GM18505 (cell line): Measurements from ENCODE around the gene FBXW4.
"Not testable (repeated sequence)": the region's sequence is repeated elsewhere in the genome, so short reads cannot be mapped to it uniquely, and the experiment has no call there.

ENCODE experiments used
- ATAC-seq: cut with Tn5 transposase; IDR thresholded peaks from one replicate; pipeline ENCODE4 v1.9.1; 2021; ENCODE audit not compliant: unreplicated experiment
- POLR2A ChIP-seq: IDR thresholded peaks from 4 replicates; pipeline ENCODE4 v1.6.1; 2011; ENCODE audit warnings: borderline replicate concordance; ENCODE audit not compliant: insufficient read depth, insufficient read length; ENCODE audit errors: extremely low read depth

FBXW4 gene

GRCh38 chr10:101614663-101615524, 80.1 kb downstream of the FBXW4 start:
- no peak for ATAC-seq
- no peak for TF ChIP-seq POLR2A

GRCh38 chr10:101613646-101614045, 81.3 kb downstream of the FBXW4 start:
- no peak for ATAC-seq
- TF ChIP-seq POLR2A = no peak

DNA sequence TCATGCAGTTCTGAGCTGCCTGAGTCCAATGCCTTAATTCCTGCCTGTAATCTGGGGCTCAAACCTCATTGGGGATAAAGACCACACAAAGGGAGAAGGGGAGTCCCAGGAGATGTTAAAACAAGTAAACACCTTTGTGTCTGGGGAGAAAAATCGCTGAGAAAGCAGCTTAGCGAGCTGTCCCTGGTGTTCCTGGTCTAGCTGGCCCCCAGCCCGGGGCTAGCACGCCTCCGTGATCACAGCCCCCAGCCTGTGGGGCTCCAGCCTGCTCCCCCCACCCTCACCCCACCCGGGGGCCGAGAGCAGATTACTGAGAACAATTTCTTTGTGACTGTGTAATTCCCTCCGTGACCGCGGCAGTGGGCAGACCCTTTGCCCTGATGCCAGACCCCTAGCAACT, 82.1 kb downstream of the FBXW4 start:
- no peak for TF ChIP-seq POLR2A
- ATAC-seq = no peak

GRCh38 chr10:101612086-101612485, 82.9 kb downstream of the FBXW4 start:
- no peak for TF ChIP-seq POLR2A
- no peak for ATAC-seq

DNA sequence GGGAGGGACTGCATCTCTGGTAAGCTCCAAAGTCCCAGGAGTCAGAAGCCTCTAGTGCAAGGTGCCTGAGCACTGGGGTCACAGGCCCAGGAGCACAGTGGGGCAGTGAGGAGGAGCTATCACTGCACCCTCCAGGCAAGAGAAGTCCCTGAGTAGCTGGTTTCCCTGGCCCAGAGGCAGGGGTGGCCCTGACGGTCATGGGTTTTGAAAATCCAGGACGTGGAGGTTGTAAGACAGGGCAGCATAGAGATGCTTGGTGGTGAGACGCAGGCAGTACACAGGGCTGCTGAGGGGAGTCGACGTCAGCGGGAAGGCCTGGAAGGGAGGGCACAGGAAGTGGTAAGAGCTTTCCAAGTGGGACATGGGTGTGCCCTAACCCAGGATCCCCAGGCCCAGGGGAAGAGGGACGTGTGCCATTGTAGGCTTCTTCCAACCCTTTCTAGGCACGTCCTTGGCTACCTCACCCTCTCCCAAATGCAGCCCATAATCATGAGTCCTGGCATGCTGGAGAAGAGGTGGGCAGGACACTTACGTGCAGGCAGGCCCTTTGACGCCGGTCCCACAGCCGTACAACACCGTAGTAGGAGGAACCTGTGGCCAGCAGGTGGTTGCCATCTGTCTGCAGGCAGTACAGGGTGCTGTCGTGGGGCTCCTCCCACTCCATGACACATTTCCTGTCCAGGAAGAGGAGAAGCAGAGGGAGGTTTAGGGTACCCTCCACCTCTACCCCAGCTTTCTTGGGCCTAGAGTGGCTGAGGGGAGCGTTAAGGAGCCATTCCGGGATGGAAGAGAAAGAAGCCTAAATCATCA, 83.7 kb downstream of the FBXW4 start:
- no peak for ATAC-seq

GRCh38 chr10:101609481-101609880, 85.5 kb downstream of the FBXW4 start:
- ATAC-seq = no peak
- TF ChIP-seq POLR2A = no peak

More for the DNA sequence above, 83.7 kb downstream of the FBXW4 start:
- no peak for TF ChIP-seq POLR2A

DNA sequence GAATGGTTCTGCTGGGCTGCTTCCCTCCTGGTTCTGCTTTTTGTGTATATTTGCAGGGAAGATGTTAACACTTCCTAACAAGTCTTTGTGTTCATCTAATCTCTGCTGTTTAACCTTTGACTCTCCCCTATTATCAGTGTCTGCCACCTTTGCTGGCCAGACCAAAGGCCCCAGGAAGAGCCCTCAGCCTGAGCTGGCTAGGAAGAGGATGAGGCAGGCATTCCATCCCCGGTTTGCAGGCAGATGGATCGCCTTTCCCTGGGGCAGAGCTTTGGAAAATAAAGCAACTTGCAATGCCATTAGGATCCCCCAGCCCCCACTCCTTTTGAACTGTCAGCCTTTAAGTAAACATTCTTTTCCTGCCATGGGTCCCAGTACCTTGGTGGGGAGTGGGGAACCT, 87.8 kb downstream of the FBXW4 start:
- no peak for TF ChIP-seq POLR2A
- ATAC-seq = no peak

- ATAC-seq = no peak
- TF ChIP-seq POLR2A = peak; percentile 36
Observed at GRCh38 chr10:101602761-101603398, 92.1 kb downstream of the FBXW4 start.

GRCh38 chr10:101601541-101601940, 93.4 kb downstream of the FBXW4 start:
- no peak for TF ChIP-seq POLR2A
- ATAC-seq = no peak

DNA sequence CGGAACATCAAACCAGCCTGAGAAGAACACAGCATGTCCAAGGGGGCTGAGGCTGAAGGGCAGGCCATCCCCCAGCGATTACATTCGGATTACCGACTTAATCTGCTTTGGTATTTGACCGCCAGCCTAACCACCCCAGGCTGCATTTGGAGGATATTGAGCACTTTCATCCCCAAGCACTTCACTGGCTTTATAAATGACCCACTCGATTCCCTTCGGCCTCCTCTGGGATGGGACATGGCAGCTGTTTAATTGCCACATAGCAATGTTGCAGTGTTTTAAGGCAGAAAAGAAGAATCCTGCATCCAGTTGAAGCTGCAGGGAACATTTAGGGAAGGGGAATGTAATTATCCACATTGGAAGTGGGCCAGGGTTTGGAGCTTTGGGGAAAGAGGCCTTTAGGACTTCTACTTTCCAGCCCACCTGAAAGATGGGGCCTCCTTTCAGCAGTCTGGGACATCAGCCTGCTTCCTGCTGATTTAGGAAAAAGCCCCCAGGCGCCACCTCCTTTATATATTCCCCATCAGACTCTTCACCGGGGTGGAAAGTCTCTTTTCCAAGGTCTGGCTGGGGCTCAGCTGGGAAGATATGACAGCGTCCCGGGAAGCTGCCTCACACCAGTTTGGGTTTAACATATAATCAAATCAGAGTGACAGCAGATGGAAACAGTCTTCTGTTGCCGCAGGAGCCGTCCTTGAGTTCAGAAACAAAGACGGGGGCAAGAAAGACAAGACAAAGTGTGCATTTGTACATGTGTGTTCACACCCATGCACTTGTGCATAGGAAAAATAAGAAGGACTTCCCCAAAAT, 97.7 kb downstream of the FBXW4 start:
- TF ChIP-seq POLR2A = no peak
- ATAC-seq = no peak

DNA sequence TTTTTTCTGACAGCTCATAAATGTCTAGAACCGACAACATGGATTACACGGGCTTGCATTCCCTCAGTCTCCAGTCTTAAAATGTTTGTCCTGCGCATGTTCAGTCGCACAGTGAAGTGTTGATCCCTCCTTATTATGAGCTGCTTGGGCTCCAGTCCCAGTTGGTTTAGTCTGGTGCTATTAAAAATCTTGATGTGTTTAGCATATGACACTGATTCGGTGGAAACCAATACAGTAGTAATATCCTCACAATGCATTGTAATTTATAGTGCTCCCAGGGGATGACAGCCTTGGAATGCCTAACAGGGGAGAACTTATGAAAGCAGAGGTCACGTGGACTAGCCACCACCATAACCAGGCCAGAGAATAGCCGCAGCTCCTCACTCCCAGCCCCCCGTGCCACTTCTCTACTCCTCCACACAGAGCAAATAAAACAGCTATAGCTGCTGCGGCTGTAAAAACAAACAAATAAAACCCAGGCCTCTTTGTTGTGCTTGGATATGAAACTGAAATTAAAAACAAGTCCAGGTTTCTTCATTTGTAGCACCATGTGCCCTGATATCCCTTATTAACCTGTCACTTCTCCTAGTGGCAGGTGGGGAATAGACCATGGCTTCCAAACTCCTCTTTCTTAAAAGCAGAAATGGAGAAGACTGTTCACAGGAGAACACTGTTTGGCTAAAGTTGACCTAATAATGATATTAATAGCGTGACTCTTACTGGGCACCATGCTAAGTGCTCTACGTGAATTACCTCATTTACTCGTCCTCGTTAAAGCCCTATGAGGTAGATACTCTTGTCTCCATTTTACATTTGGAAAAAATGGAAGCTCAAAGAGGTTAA, 99.2 kb downstream of the FBXW4 start:
- no peak for TF ChIP-seq POLR2A
- ATAC-seq = no peak

DNA sequence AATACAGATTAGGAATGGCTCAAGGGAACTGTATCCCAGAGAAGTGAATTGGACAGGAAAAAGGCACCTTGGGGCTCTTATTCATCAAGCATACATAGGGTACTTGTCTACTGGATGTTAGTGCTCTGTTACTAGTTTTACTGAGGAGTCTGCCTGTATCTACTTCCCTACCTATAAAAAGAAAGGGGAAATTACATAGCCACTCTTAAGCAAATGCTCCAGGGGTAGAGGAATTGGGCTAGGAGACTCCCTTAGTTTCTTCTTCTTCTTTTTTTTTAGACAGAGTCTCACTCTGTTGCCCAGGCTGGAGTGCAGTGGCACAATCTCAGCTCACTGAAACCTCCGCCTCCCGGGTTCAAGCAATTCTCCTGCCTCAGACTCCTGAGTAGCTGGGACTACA, 101.6 kb downstream of the FBXW4 start:
- not testable (repeated sequence) for ATAC-seq
